T-helper 2 cell treated with Interferon-gamma antibody and Interleukin-4, amounts not matched to agents 5 μg/mL and 100 μg/mL, for 36 hours (primary cell): ENCODE measurements around the gene CEP126.
"Not testable (repeated sequence)": the region's sequence is repeated elsewhere in the genome, so short reads cannot be mapped to it uniquely, and the experiment has no call there.

Source experiments
- DNase-seq: peaks from one replicate; pipeline ENCODE4 v3.0.0; 2021; ENCODE audit warnings: low spot score
- H3K27ac Mint-ChIP-seq: one replicate; pipeline ENCODE4 v1.8.0; 2021; ENCODE audit warnings: mild to moderate bottlenecking, mixed read lengths
- H3K27me3 Mint-ChIP-seq: one replicate; pipeline ENCODE4 v1.8.0; 2021; ENCODE audit warnings: low read depth, mixed read lengths
- H3K36me3 Mint-ChIP-seq: one replicate; pipeline ENCODE4 v1.8.0; 2021; ENCODE audit warnings: low read depth, mixed read lengths
- H3K4me1 Mint-ChIP-seq: one replicate; pipeline ENCODE4 v1.8.0; 2021; ENCODE audit warnings: low read depth, mixed read lengths
- H3K4me3 Mint-ChIP-seq: one replicate; pipeline ENCODE4 v1.8.0; 2022; ENCODE audit warnings: mild to moderate bottlenecking, moderate library complexity, mixed read lengths
- H3K9me3 Mint-ChIP-seq: one replicate; pipeline ENCODE4 v1.8.0; 2021; ENCODE audit warnings: mixed read lengths

CEP126 gene

GRCh38 chr11:101955278-101955677, 40.5 kb downstream of the CEP126 start:
- Mint-ChIP-seq H3K27me3 (no peaks in the 10 kb centered on the region), H3K9me3 (no peaks in the 10 kb centered on the region), H3K36me3 (no peaks in the 10 kb centered on the region), H3K27ac (no peak overlapping the region), H3K4me1 (no peaks in the 10 kb centered on the region), H3K4me3 (no peak overlapping the region)
- no peak for DNase-seq

- Mint-ChIP-seq H3K4me3 (no peak overlapping the region), H3K27ac (no peak overlapping the region), H3K4me1 (no peaks in the 10 kb centered on the region), H3K36me3 (no peaks in the 10 kb centered on the region), H3K9me3 (no peaks in the 10 kb centered on the region), H3K27me3 (no peaks in the 10 kb centered on the region)
- no peak for DNase-seq
Measured at GRCh38 chr11:101955701-101956100, 40.9 kb downstream of the CEP126 start.

DNA sequence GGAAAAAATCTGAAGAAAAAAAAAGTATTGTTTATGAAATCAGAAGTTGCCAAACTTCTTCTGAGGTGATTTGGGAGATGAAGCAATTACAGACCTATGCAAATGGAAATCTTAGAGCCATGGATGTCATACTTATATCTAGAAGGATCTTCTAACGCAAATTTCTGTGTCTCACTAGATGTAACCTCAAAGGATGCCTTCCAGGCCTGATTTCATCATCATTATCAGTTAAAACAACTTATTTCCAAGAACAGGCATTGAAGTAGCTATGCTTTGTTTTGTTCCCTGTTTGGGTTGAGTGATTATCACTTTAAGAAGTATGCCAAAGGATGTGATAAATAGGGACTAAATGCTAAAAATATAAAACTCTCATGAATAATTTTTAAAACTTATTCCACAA, 45.4 kb downstream of the CEP126 start:
- no peak overlapping the region for H3K27ac Mint-ChIP-seq
- no peak for DNase-seq
- no peaks in the 10 kb centered on the region for H3K36me3 Mint-ChIP-seq
- H3K9me3 Mint-ChIP-seq: no peaks in the 10 kb centered on the region
- H3K4me1 Mint-ChIP-seq: no peaks in the 10 kb centered on the region
- H3K27me3 Mint-ChIP-seq: no peaks in the 10 kb centered on the region
- H3K4me3 Mint-ChIP-seq: no peak overlapping the region

DNA sequence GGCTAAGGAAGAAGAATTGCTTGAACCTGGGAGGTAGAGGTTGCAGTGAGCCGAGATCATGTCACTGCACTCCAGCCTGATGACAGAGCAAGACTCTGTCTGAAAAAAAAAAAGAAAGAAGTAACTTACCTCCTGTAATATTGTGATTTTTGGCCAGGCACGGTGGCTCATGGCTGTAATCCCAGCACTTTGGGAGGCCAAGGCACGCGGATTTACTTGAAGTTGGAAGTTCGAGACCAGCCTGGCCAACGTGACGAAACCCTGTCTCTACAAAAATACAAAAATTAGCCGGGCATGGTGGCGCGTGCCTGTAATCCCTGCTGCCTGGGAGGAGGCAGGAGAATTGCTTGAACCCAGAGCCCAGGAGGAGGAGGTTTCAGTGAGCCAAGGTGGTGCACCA, 49.4 kb downstream of the CEP126 start:
- H3K27me3 Mint-ChIP-seq, H3K4me1 Mint-ChIP-seq, DNase-seq, H3K9me3 Mint-ChIP-seq, H3K27ac Mint-ChIP-seq, H3K36me3 Mint-ChIP-seq, H3K4me3 Mint-ChIP-seq: not testable (repeated sequence)

DNA sequence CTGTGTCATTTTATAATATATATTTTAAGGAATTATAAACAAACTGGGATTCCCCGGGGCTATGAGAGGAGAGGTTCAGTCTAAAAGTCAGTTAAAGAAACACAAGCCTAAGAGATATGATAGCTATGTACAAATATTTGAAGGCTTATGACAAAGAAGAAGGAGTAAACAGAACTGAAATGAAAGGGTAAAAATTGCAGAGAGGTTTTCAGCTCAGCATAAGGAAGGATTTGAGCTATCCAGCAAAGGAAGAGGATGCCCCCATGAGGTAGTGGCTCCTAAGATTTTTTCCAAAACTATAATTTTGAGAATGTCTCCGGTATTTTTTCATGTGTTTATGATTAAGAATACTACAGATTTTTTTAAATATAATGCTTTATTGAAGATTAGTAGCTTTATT, 59.4 kb downstream of the CEP126 start:
- H3K27ac Mint-ChIP-seq: no peak overlapping the region
- H3K36me3 Mint-ChIP-seq: no peaks in the 10 kb centered on the region
- no peak overlapping the region for H3K4me3 Mint-ChIP-seq
- H3K4me1 Mint-ChIP-seq: no peaks in the 10 kb centered on the region
- DNase-seq: no peak
- H3K9me3 Mint-ChIP-seq: no peaks in the 10 kb centered on the region
- H3K27me3 Mint-ChIP-seq: no peaks in the 10 kb centered on the region

- Mint-ChIP-seq H3K9me3 (no peaks in the 10 kb centered on the region), H3K36me3 (no peaks in the 10 kb centered on the region), H3K27me3 (no peaks in the 10 kb centered on the region), H3K27ac (no peak overlapping the region), H3K4me3 (no peak overlapping the region), H3K4me1 (no peaks in the 10 kb centered on the region)
- no peak for DNase-seq
Measured at GRCh38 chr11:101974771-101975170, 60.0 kb downstream of the CEP126 start.

- Mint-ChIP-seq H3K4me3 (no peak overlapping the region), H3K27me3 (no peaks in the 10 kb centered on the region), H3K4me1 (no peaks in the 10 kb centered on the region), H3K27ac (no peak overlapping the region), H3K9me3 (no peaks in the 10 kb centered on the region), H3K36me3 (no peaks in the 10 kb centered on the region)
- DNase-seq: no peak
Measured at GRCh38 chr11:101975734-101976133, 60.9 kb downstream of the CEP126 start.

- Mint-ChIP-seq H3K27ac (no peak overlapping the region), H3K36me3 (no peaks in the 10 kb centered on the region), H3K4me1 (no peaks in the 10 kb centered on the region), H3K9me3 (no peaks in the 10 kb centered on the region), H3K4me3 (no peak overlapping the region), H3K27me3 (no peaks in the 10 kb centered on the region)
- no peak for DNase-seq
Measured at GRCh38 chr11:101987370-101987769, 72.6 kb downstream of the CEP126 start.

GRCh38 chr11:101993172-101993571, 78.4 kb downstream of the CEP126 start:
- no peaks in the 10 kb centered on the region for H3K27me3 Mint-ChIP-seq
- DNase-seq: no peak
- no peak overlapping the region for H3K27ac Mint-ChIP-seq
- H3K36me3 Mint-ChIP-seq: no peaks in the 10 kb centered on the region
- H3K9me3 Mint-ChIP-seq: no peaks in the 10 kb centered on the region
- H3K4me1 Mint-ChIP-seq: no peaks in the 10 kb centered on the region
- no peak overlapping the region for H3K4me3 Mint-ChIP-seq

DNA sequence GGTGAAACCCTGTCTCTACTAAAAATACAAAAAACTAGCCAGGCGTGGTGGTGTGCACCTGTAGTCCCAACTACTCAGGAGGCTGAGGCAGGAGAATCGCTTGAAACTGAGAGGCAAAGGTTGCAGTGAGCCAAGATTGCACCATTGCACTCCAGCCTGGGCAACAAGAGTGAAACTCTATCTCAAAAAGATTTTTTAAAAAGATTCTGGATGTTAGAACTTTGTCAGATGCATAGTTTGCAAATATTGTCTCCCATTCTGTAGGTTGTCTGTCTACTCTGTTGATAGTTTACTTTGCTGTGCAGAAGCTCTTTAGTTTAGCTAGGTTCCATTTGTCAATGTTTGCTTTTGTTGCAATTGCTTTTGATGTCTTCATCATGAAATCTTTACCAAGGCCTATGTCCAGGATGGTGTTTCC, 79.3 kb downstream of the CEP126 start:
- H3K36me3 Mint-ChIP-seq, H3K9me3 Mint-ChIP-seq: not testable (repeated sequence)

DNA sequence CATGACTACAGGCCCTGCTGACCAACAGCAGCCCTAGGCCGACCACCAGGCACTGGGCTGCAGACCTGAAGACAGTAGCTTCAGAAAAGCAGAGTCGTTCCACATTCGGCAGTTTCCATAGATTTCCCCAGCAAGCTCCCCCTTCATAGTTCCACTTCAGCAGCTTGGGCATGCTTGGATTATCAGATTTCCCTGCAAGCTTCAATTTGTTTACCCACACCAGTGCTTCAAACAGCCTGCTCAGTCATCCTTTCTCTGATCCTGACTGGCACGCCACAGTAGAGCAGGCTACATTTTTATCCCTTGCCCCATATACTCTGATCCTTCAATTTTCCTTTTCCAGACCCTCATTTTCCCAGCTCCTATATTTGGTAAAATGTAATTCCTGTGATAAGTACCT, 81.3 kb downstream of the CEP126 start:
- Mint-ChIP-seq H3K36me3 (no peaks in the 10 kb centered on the region), H3K27ac (no peak overlapping the region), H3K4me3 (no peak overlapping the region), H3K9me3 (no peaks in the 10 kb centered on the region), H3K27me3 (no peaks in the 10 kb centered on the region), H3K4me1 (no peaks in the 10 kb centered on the region)
- DNase-seq: no peak

More for the DNA sequence above, 79.3 kb downstream of the CEP126 start:
- H3K4me1 Mint-ChIP-seq, H3K27ac Mint-ChIP-seq, H3K27me3 Mint-ChIP-seq, H3K4me3 Mint-ChIP-seq, DNase-seq: not testable (repeated sequence)

DNA sequence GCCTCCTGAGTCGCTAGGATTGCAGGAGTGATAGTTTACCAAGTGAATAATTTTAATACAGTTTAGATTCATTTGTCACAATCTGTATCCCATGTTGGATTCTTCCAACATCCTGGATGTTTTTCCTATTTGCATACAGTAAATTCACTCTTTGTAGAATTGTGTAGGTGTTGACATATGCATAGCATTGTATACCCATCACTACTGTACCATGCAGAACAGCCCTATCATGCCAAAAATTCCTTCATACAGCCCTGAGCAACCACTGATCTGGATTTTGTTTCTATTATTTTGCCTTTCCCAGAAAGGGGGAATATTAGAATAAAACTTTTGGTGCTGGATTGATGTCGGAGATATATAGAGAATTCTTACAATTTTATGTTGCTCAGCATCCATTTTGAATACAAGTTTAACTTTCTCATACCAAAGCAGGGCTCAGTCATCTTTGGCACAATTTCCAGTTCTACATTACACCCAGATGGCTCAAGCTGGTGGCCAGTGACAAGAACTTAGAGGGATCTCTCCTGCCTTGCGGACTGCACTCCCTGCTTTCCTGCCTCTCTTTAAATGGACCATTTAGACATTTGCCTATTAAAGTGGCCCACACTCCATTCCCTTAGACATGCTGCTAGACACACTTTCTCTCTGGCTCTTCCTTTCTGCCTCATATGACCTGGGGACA, 87.0 kb downstream of the CEP126 start:
- Mint-ChIP-seq H3K36me3 (no peaks in the 10 kb centered on the region), H3K4me1 (no peaks in the 10 kb centered on the region), H3K27me3 (no peaks in the 10 kb centered on the region), H3K9me3 (no peaks in the 10 kb centered on the region), H3K4me3 (no peak overlapping the region), H3K27ac (no peak overlapping the region)
- no peak for DNase-seq

- no peaks in the 10 kb centered on the region for H3K4me1 Mint-ChIP-seq
- no peak for DNase-seq
- H3K9me3 Mint-ChIP-seq: no peaks in the 10 kb centered on the region
- no peaks in the 10 kb centered on the region for H3K27me3 Mint-ChIP-seq
- H3K36me3 Mint-ChIP-seq: no peaks in the 10 kb centered on the region
- no peak overlapping the region for H3K4me3 Mint-ChIP-seq
- no peak overlapping the region for H3K27ac Mint-ChIP-seq
Measured at GRCh38 chr11:102004220-102004619, 89.4 kb downstream of the CEP126 start.

DNA sequence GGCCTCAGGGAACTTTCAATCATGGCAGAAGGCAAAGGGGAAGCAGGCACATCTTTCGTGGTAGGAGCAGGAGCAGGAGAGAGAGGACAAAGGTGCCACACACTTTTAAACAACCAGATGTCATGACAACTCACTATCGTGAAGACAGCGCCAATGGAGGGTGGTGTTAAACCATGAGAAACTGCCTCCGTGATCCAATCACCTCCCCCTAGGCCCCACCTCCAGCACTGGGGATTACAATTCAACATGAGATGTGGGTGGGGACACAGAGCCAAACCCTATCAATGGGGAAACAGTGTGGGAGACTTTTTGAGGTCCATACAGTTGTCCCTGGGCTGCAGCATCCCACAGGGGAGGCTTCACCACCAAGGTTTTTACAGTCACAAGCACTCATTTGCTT, 90.5 kb downstream of the CEP126 start:
- Mint-ChIP-seq H3K9me3 (no peaks in the 10 kb centered on the region), H3K27ac (no peak overlapping the region), H3K36me3 (no peaks in the 10 kb centered on the region), H3K4me1 (no peaks in the 10 kb centered on the region), H3K4me3 (no peak overlapping the region), H3K27me3 (peaks cover 7% of the 10 kb centered on the region)
- no peak for DNase-seq

DNA sequence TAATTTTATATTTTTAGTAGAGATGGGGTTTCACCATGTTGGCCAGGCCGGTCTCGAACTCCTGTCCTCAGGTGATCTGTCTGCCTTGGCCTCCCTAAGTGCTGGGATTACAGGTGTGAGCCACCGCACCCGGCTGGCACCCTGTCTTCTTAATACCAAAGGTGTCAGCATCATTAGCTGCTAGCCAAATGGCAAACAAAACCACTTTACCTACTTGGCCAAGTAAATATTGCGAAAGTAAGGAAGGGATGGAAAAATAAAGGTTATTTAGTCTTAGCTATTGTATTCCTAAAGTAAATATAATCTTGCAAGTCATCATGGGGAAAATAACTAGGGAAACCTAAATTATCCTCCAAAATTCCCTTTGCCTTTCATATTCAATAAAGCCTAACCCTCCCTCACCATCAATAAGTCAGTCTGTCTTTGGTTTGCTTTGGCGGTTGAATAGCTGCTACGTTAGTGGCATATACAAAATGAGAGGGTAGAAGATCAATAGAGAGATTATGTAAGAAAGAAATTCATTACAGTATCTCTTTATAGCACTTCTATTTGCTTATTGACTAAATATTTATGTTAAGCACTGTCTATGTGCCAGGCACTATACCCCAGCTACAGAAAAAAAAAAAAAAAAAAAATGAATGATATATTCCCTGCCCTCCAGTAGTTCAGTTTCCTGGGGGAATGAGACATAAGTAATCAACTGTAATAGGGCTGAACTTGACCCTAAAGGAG, 92.2 kb downstream of the CEP126 start:
- no peak overlapping the region for H3K27ac Mint-ChIP-seq

More for the DNA sequence above, 92.2 kb downstream of the CEP126 start:
- H3K36me3 Mint-ChIP-seq: no peaks in the 10 kb centered on the region
- H3K9me3 Mint-ChIP-seq: no peaks in the 10 kb centered on the region
- DNase-seq: no peak
- H3K4me1 Mint-ChIP-seq: no peaks in the 10 kb centered on the region
- no peak overlapping the region for H3K4me3 Mint-ChIP-seq
- peaks cover 11% of the 10 kb centered on the region for H3K27me3 Mint-ChIP-seq
